Right renal pelvis (tissue), 4 donors: ENCODE results near the gene GOT1. TPM values are rescaled to one million over a fixed set of nuclear protein-coding genes. Genes with fewer than 3 reads are reported as not detected.
A peak's percentile ranks its signal among the peaks of the same experiment; 100 is the strongest.

Experiments used
- DNase-seq, 4 donors: peaks; one replicate each; pipeline ENCODE4 v3.0.0-alpha.2; 2013; ENCODE audit warnings: low read depth in 4 of 4, low spot score in 3 of 4, missing footprints in 1 of 4
- polyA plus RNA-seq, 4 donors: library from polyadenylated mRNA; unstranded; fragments of 120-200 nt; gene quantifications; one replicate each; pipeline ENCODE4 v1.2.1, GENCODE V29; 2013; ENCODE audit not compliant: insufficient read length in 4 of 4

Gene GOT1
- polyA plus RNA-seq, 4 donors: 85.3 to 93.0 (median 91.0) TPM

GRCh38 chr10:99435986-99436638 lies 5.7 kb upstream of the GOT1 start:
- peak in 3 of 4 donors; percentile 22 to 56 (median 38) for DNase-seq

- no peak for DNase-seq
These were observed 3.1 kb upstream of the GOT1 start for GRCh38 chr10:99433378-99434020.

DNA sequence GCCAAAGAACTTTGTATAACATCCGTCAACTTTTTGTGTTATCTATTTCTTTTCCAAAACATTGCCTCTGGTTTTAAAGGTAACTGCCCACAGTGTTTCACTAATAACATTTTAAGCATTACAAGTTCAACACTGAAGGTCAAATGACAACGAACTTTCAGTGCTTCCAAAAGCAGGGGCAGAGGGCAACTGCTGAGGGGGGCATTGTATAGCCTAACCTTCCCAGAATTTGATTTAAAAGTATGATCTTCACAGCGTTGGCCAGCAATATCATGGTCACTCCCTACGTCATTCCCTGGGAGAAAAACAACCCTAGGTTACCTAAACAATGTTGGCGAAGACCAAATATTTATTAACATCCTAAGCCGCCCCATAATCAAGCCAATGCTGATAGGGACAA lies 2.5 kb upstream of the GOT1 start:
- DNase-seq: no peak

GRCh38 chr10:99432047-99432446 lies 1.6 kb upstream of the GOT1 start:
- DNase-seq: no peak

DNA sequence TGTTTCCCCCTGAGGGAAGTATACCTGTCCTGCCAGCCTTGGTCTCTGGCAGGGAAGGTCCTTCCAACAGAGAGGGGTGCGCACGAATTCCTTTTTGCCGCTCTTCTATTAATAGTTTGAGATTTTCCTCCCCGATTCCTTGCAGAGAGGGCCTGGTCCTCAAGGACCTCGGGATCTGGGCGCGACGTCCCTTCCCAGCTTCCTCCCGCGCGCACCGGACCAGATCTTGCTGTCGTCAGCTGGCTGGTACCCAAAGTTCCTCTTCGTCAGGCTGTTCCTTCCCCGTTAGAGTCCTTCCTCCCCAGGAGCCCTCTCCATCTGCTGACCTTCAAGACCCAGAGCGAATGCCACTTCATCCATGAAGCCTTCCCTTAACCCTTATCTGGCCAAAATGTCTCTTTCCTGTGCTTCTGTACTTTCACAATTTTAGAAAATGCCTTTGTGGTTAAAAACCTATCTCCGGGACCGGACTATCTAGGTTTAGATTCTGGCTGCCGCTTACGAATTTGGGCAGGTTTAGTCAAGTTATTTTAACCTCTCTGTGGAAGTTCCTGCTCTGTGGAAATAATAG lies 851 bp upstream of the GOT1 start:
- DNase-seq: peak in 3 of 4 donors; percentile 18 to 29 (median 24)

GRCh38 chr10:99430116-99430450 lies 341 bp downstream of the GOT1 start:
- DNase-seq: peak in 1 of 4 donors; percentile 12

GRCh38 chr10:99429517-99430095 lies 818 bp downstream of the GOT1 start:
- no peak for DNase-seq

- no peak for DNase-seq
These were observed 2.7 kb downstream of the GOT1 start for GRCh38 chr10:99427566-99428190.

DNA sequence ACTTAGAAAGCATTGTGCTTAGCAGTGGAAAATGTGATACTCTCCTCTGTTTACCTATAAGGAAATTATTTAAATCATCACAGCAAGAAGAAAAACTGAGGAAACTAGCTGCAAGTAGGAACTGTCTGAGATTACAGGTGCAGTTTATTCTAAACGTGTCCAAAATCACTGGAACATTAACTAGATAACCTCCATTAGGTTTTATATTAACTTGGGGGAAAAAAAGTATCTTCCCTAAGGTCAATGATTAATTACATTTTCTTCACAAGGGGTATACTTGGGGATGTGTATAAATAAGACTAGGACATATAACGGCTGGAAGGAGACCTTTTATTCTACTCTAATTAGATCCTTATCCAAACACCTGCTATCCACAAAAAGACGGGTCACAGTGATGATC lies 3.7 kb downstream of the GOT1 start:
- no peak for DNase-seq

- no peak for DNase-seq
These were observed 5.2 kb downstream of the GOT1 start for GRCh38 chr10:99425204-99425603.

DNA sequence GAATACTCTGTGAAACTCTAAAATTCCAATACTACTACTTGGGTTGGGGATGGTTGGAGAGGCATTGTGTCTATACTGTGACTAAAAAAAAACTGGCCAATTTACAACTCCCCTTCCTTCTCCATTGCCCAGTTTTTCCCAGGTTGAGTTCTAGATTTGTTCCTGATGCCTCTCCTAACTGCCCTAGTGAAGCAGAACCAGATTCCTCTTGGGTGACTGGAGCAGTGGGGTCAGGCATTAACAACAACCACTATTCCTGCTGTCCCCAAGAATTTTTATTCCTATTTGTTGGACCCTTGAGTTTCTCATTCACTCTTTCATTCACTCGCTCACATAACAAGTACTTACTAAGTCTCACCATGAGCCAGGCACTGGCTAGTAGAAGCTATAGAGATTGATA lies 5.8 kb downstream of the GOT1 start:
- DNase-seq: no peak

- no peak for DNase-seq
These were observed 7.8 kb downstream of the GOT1 start for GRCh38 chr10:99422529-99423096.

DNA sequence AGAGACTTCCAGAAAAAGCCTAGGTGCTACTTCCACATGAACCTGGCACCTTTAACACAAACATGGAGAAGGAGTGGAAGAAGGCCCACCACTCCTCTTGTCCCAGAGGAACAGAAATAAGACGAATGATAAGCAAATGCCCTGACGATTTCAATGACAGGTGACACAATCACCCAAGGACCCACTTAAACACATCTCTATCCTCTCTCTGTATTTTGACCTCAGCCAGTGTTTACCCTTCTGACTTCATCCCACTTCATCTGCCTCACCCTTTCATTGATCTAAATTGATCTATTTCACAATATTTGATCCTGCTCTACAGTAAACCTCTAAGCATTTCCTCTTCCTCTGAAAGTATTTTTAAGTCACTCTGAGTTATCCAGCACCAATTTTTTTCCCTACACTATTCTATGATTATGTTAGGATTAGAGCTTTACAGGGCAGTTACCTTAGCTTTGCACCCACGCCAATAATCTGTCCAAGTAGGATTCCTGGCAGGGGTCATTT lies 9.1 kb downstream of the GOT1 start:
- no peak for DNase-seq

DNA sequence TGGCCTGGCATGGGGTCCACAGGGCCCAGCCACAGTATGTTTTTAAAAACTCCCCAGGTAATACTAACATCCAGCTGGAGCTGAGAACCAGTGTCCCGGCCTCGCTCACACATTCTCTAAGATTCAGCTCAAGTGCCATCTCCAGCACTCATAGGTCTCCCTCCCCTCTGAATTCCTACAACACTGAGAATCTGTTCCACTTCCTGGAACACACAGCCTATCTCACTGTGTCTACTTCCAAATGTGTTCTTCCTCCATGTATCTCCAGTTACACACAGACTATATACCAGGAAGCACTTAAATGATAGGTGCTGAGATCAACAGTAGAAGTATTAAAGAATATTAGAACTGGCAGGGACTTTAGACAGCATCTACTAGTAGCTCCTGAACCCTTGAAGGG lies 10.7 kb downstream of the GOT1 start:
- no peak for DNase-seq

GRCh38 chr10:99418910-99419624 lies 11.4 kb downstream of the GOT1 start:
- no peak for DNase-seq

DNA sequence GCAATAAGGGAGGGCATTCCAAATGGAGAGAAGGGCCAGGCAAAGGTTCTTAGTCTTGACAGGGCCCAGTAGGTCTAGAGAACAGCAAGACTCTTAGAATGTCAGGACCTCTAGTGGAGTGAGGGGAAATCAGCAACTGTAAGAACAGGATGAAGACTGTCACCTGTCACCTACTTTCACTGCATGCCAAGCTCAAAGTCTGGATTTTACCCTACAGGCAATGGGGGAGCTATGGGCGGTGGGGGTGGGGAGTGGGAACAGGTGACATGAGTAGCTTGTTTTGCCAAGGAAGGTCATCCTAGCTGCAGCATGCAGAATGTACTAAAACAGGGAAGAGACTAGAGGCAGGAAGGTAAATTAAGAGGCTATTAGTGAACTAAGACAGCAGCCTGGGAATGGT lies 18.3 kb downstream of the GOT1 start:
- no peak for DNase-seq

GRCh38 chr10:99411546-99411945 lies 18.9 kb downstream of the GOT1 start:
- DNase-seq: no peak

- no peak for DNase-seq
These were observed 19.5 kb downstream of the GOT1 start for GRCh38 chr10:99410876-99411275.

DNA sequence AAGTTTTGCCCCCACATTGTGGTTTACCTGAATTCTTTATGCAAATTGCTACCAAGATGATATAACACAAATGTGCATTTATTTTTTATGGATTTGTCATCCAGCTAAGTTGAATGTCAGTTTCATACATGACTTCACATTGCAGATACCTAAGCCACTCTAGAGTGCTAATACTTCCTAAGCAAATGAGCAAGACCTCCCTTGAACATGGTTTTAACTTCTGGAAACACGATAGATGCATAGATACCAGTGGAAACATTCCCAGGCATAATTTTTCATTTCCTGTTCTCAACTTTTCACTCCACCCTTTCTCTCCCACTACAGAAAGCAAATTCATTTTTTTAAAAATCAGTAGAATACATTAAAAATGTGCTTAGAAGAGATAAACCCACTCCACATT lies 20.3 kb downstream of the GOT1 start:
- no peak for DNase-seq

GRCh38 chr10:99406149-99406548 lies 24.3 kb downstream of the GOT1 start:
- no peak for DNase-seq
